Neural progenitor cell (in vitro differentiated cells): Measurements from ENCODE around the gene LPP. TPM values are rescaled to one million over a fixed set of nuclear protein-coding genes. Genes with fewer than 3 reads are reported as not detected.

Source experiments
- DNase-seq: peaks from one replicate; pipeline ENCODE4 v3.0.0-alpha.2; 2016; ENCODE audit warnings: low spot score
- H2AFZ ChIP-seq: fragments of 200-600 bp; sonication (generic); replicated peaks from 2 replicates; pipeline ENCODE4 v1.6.1; 2016; ENCODE audit warnings: antibody characterized with exemption
- H3F3A ChIP-seq: fragments of 200-600 bp; sonication (generic); 2 replicates; pipeline ENCODE4 v1.6.1; 2016; ENCODE audit warnings: antibody characterized with exemption, low read depth
- H3K27ac ChIP-seq: fragments of 200-600 bp; sonication (generic); 2 replicates; pipeline ENCODE4 v1.5.1; 2016; ENCODE audit warnings: mild to moderate bottlenecking
- H3K27me3 ChIP-seq: fragments of 200-600 bp; sonication (generic); 2 replicates; pipeline ENCODE4 v1.6.1; 2016; ENCODE audit warnings: mild to moderate bottlenecking, moderate library complexity
- H3K36me3 ChIP-seq: fragments of 200-600 bp; sonication (generic); 2 replicates; pipeline ENCODE4 v1.5.1; 2016
- H3K4me1 ChIP-seq: fragments of 200-600 bp; sonication (generic); 2 replicates; pipeline ENCODE4 v1.6.1; 2016; ENCODE audit warnings: mixed run types
- H3K4me2 ChIP-seq: fragments of 200-600 bp; sonication (generic); 2 replicates; pipeline ENCODE4 v1.6.1; 2016
- H3K4me3 ChIP-seq: fragments of 200-600 bp; sonication (generic); 2 replicates; pipeline ENCODE4 v1.5.1; 2016
- H3K79me2 ChIP-seq: fragments of 200-600 bp; sonication (generic); 2 replicates; pipeline ENCODE4 v1.6.1; 2016; ENCODE audit warnings: low read depth
- H3K9ac ChIP-seq: fragments of 200-600 bp; sonication (generic); 2 replicates; pipeline ENCODE4 v1.6.1; 2016
- H3K9me3 ChIP-seq: fragments of 200-600 bp; sonication (generic); 2 replicates; pipeline ENCODE4 v1.5.1; 2016; ENCODE audit warnings: low read depth
- H4K20me1 ChIP-seq: fragments of 200-600 bp; sonication (generic); 2 replicates; pipeline ENCODE4 v1.6.1; 2016; ENCODE audit warnings: low read depth
- H3K27ac Mint-ChIP-seq: 3 replicates; pipeline ENCODE4 v1.8.0; 2021; ENCODE audit warnings: mixed read lengths
- H3K27me3 Mint-ChIP-seq: 2 replicates; pipeline ENCODE4 v1.8.0; 2022; ENCODE audit warnings: low read depth, mild to moderate bottlenecking, inconsistent platforms, moderate library complexity, mixed read lengths; ENCODE audit not compliant: insufficient read depth
- H3K36me3 Mint-ChIP-seq: 3 replicates; pipeline ENCODE4 v1.8.0; 2021; ENCODE audit warnings: mixed read lengths
- H3K4me1 Mint-ChIP-seq: 3 replicates; pipeline ENCODE4 v1.8.0; 2021; ENCODE audit warnings: mixed read lengths
- H3K4me3 Mint-ChIP-seq: 3 replicates; pipeline ENCODE4 v1.8.0; 2021; ENCODE audit warnings: mild to moderate bottlenecking, moderate library complexity, mixed read lengths
- H3K9me3 Mint-ChIP-seq: 3 replicates; pipeline ENCODE4 v1.8.0; 2020; ENCODE audit warnings: mixed read lengths
- EZH2 ChIP-seq: fragments of 200-600 bp; sonication (generic); IDR thresholded peaks from 2 replicates; pipeline ENCODE4 v1.6.1; 2017; ENCODE audit warnings: antibody characterized with exemption, mild to moderate bottlenecking, moderate library complexity
- EZH2phosphoT487 ChIP-seq: fragments of 200-600 bp; sonication (generic); IDR thresholded peaks from 2 replicates; pipeline ENCODE4 v1.6.1; 2017; ENCODE audit warnings: antibody characterized with exemption
- total RNA-seq: library from RNA; depleted of rRNA; stranded (reverse); fragments of >200 nt; gene quantifications from 2 replicates; pipeline ENCODE4 v1.2.3, GENCODE V29; 2015; ENCODE audit warnings: low replicate concordance
- TF ChIP-seq, protein P1 (sequence below): fragments of 200-600 bp; sonication (generic); IDR thresholded peaks from 2 replicates; pipeline ENCODE4 v1.5.1; 2017; ENCODE audit warnings: antibody characterized with exemption, mild to moderate bottlenecking

The LPP gene
- total RNA-seq, 1 donor from 2014 or later: 18.9 TPM

DNA sequence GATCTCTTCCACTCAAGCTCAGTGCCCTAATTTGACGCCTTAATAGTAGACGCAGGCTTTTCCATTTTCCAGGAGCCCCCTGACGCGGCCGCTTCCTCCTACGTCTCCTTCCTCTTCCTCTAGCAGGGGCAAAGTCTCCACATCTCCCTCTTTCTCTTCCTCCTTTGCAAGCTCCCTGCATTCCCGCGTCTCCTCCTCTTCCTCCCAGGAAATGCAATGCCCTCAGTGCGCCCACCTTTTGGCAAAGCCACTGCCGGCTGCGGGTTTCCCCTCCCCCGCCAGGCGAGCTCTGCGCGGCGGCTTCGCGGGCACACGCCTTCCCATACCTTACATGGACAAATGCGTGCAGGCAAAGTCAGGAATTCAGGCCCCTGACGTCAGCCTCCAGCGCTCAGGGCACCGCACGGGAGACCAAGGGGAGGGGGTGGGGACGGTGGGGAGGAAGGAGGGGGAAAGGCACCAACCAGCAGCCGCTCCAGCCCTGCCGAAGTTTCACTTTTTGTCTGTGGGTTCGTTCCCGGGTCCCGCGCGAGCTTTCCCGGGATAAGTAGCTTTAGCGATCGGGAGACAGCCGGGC lies 432 bp upstream of the LPP start:
- H3F3A ChIP-seq: peaks cover 7% of the 10 kb centered on the region
- peak overlapping the region; percentile 40 for H2AFZ ChIP-seq

DNA sequence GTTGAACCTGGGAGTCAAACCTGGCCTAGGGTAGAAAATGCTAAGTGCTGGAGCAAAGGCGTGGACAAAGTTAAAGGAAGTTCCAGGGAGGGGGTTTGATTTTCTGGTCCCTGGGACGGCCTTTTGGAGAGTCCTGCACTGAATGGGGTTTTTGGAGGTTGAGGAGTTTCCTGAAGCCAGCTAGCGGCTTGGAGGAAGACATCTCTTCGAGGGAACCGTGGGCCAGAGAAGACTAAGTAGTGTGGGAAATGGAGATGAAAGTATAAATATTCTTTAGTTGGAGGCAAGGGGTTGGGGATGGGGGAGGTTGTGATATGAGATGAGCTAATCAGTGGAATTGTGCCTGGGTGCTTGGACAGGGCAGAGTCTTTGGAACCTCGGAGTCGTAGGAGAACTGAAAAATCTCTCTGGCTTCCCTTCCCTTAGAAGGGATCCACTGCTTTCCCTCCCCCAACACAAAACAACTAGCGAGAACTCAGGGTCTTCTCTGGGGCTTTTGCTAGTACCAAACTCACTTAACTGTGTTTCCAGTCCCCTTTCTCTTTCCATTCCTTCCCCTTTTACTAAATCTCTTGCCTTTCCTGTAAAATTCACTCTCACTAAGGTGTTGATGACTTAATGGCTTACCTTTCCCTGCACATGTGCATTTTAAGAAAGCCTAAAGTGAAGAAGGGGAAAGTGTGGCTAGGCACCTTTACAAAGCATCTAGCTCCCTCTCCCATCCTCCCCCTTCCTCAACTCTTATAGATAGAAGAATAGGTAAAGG lies 1.0 kb downstream of the LPP start:
- Histone ChIP-seq H3K4me1 (peaks cover 19% of the 10 kb centered on the region), H3K27ac (no peak overlapping the region), H3K36me3 (no peaks in the 10 kb centered on the region)

More for the DNA sequence above, 432 bp upstream of the LPP start:
- peak; percentile 14 for TF ChIP-seq EZH2
- TF ChIP-seq, protein P1, sequence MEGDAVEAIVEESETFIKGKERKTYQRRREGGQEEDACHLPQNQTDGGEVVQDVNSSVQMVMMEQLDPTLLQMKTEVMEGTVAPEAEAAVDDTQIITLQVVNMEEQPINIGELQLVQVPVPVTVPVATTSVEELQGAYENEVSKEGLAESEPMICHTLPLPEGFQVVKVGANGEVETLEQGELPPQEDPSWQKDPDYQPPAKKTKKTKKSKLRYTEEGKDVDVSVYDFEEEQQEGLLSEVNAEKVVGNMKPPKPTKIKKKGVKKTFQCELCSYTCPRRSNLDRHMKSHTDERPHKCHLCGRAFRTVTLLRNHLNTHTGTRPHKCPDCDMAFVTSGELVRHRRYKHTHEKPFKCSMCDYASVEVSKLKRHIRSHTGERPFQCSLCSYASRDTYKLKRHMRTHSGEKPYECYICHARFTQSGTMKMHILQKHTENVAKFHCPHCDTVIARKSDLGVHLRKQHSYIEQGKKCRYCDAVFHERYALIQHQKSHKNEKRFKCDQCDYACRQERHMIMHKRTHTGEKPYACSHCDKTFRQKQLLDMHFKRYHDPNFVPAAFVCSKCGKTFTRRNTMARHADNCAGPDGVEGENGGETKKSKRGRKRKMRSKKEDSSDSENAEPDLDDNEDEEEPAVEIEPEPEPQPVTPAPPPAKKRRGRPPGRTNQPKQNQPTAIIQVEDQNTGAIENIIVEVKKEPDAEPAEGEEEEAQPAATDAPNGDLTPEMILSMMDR: no peak
- H3K36me3 Mint-ChIP-seq: peaks cover 8% of the 10 kb centered on the region
- DNase-seq: peak; percentile 94
- no peaks in the 10 kb centered on the region for H3K27me3 ChIP-seq
- peak overlapping the region; percentile 88 for H3K9ac ChIP-seq
- H3K36me3 ChIP-seq: no peaks in the 10 kb centered on the region
- no peaks in the 10 kb centered on the region for H3K9me3 ChIP-seq
- H3K4me3 Mint-ChIP-seq: peak overlapping the region; percentile 96
- H3K4me1 Mint-ChIP-seq: peaks cover 42% of the 10 kb centered on the region
- peak overlapping the region; percentile 82 for H3K4me3 ChIP-seq
- H3K27me3 Mint-ChIP-seq: peaks cover 3% of the 10 kb centered on the region
- peak overlapping the region; percentile 100 for H3K27ac Mint-ChIP-seq
- H4K20me1 ChIP-seq: peaks cover 14% of the 10 kb centered on the region
- peak overlapping the region; percentile 88 for H3K27ac ChIP-seq
- H3K79me2 ChIP-seq: peaks cover 48% of the 10 kb centered on the region
- H3K9me3 Mint-ChIP-seq: no peaks in the 10 kb centered on the region
- peaks cover 19% of the 10 kb centered on the region for H3K4me1 ChIP-seq
- H3K4me2 ChIP-seq: peak overlapping the region; percentile 88

DNA sequence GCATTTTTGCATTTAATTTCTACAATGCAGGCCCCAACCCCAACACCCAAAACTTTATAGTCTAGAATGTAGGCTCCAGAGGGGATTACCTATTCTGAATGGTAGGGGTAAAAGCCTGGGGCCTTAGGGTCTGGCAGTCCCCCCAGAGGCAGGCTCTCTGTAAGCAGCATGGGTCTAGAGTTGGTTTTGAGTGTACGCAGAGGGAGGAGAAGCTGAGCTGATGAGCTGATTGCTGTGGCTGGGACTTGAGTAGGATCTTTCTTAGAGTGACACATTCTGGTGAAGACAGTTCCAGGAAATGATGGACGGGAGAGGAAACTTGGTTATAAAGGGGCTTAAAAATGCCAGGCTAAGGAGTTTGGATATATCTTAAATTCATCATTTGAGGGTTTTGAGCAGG lies 2.1 kb downstream of the LPP start:
- H3K4me3 ChIP-seq: no peak overlapping the region
- TF ChIP-seq, protein P1: no peak
- TF ChIP-seq EZH2phosphoT487 (no peak), EZH2 (no peak)
- peaks cover 14% of the 10 kb centered on the region for H3K36me3 Mint-ChIP-seq
- H3F3A ChIP-seq: peaks cover 7% of the 10 kb centered on the region
- H3K36me3 ChIP-seq: no peaks in the 10 kb centered on the region
- H3K9me3 ChIP-seq: no peaks in the 10 kb centered on the region
- H3K4me3 Mint-ChIP-seq: peak overlapping the region; percentile 8
- H3K79me2 ChIP-seq: peaks cover 68% of the 10 kb centered on the region
- no peak for DNase-seq
- peaks cover 24% of the 10 kb centered on the region for H4K20me1 ChIP-seq
- H3K4me2 ChIP-seq: peak overlapping the region; percentile 88
- peaks cover 3% of the 10 kb centered on the region for H3K27me3 Mint-ChIP-seq
- H3K9me3 Mint-ChIP-seq: no peaks in the 10 kb centered on the region
- peaks cover 46% of the 10 kb centered on the region for H3K4me1 Mint-ChIP-seq
- no peak overlapping the region for H2AFZ ChIP-seq
- no peaks in the 10 kb centered on the region for H3K27me3 ChIP-seq
- no peak overlapping the region for H3K27ac Mint-ChIP-seq
- H3K9ac ChIP-seq: no peak overlapping the region
- peaks cover 19% of the 10 kb centered on the region for H3K4me1 ChIP-seq
- H3K27ac ChIP-seq: no peak overlapping the region

More for the DNA sequence above, 1.0 kb downstream of the LPP start:
- Mint-ChIP-seq H3K27me3 (peaks cover 3% of the 10 kb centered on the region), H3K36me3 (peaks cover 8% of the 10 kb centered on the region), H3K4me1 (peaks cover 46% of the 10 kb centered on the region), H3K4me3 (peak overlapping the region; percentile 96), H3K27ac (peak overlapping the region; percentile 92), H3K9me3 (no peaks in the 10 kb centered on the region)
- Histone ChIP-seq H2AFZ (no peak overlapping the region), H3K9me3 (no peaks in the 10 kb centered on the region), H3F3A (peaks cover 7% of the 10 kb centered on the region), H4K20me1 (peaks cover 16% of the 10 kb centered on the region), H3K79me2 (peaks cover 58% of the 10 kb centered on the region), H3K4me3 (peak overlapping the region; percentile 82), H3K4me2 (peak overlapping the region; percentile 88), H3K9ac (peak overlapping the region; percentile 88), H3K27me3 (no peaks in the 10 kb centered on the region)
- no peak for DNase-seq
- no peak for TF ChIP-seq EZH2
- TF ChIP-seq EZH2phosphoT487: no peak

DNA sequence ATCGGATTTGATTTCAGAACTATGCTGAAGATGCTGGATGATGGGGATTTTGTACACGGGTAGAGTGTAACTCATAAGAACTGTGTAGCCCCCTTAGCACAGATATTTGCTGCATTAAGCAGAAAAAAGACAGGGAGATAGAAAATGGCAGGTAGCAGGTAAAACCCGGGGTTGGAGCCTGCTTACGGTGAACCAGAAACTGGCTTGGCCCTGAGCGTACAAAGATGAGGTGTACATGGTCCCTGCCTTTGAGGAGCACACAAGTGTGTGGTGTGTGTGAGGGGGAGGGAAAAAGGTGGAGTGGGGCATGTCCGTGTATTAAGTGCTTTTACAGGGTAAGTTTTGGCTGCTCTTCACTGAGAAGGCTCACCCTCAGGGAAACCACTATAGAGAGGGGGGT lies 3.5 kb downstream of the LPP start:
- H3K27ac Mint-ChIP-seq: no peak overlapping the region
- Histone ChIP-seq H3K27ac (no peak overlapping the region), H3K4me1 (peaks cover 18% of the 10 kb centered on the region), H3K9ac (no peak overlapping the region), H3K36me3 (no peaks in the 10 kb centered on the region), H2AFZ (no peak overlapping the region), H3F3A (peaks cover 7% of the 10 kb centered on the region), H3K27me3 (no peaks in the 10 kb centered on the region), H4K20me1 (peaks cover 34% of the 10 kb centered on the region), H3K79me2 (peaks cover 80% of the 10 kb centered on the region), H3K4me2 (no peak overlapping the region), H3K4me3 (no peak overlapping the region), H3K9me3 (no peaks in the 10 kb centered on the region)
- H3K4me3 Mint-ChIP-seq: no peak overlapping the region
- peaks cover 12% of the 10 kb centered on the region for H3K36me3 Mint-ChIP-seq
- no peaks in the 10 kb centered on the region for H3K9me3 Mint-ChIP-seq
- H3K27me3 Mint-ChIP-seq: peaks cover 3% of the 10 kb centered on the region
- TF ChIP-seq EZH2 (no peak), EZH2phosphoT487 (no peak)
- TF ChIP-seq, protein P1: no peak
- H3K4me1 Mint-ChIP-seq: peaks cover 44% of the 10 kb centered on the region
- no peak for DNase-seq
